NCI-H510A treated with DMSO at 0.1 percent for 48 hours (cell line): ENCODE results near the gene CHST12.
"Not testable (repeated sequence)": the region's sequence is repeated elsewhere in the genome, so short reads cannot be mapped to it uniquely, and the experiment has no call there.

ENCODE experiments used
- DNase-seq: peaks from one replicate; lab custom pipeline; 2025; lab: John Stamatoyannopoulos, UW

Gene CHST12

GRCh38 chr7:2403718-2404648, 572 bp downstream of the CHST12 start:
- DNase-seq = peak; percentile 27

- DNase-seq = no peak
Observed at GRCh38 chr7:2404714-2405119, 1.3 kb downstream of the CHST12 start.

- no peak for DNase-seq
Observed at GRCh38 chr7:2405201-2405600, 1.8 kb downstream of the CHST12 start.

- no peak for DNase-seq
Observed at GRCh38 chr7:2405601-2406345, 2.4 kb downstream of the CHST12 start.

GRCh38 chr7:2409745-2410414, 6.5 kb downstream of the CHST12 start:
- DNase-seq = no peak

GRCh38 chr7:2411049-2411448, 7.6 kb downstream of the CHST12 start:
- no peak for DNase-seq

GRCh38 chr7:2411815-2412586, 8.6 kb downstream of the CHST12 start:
- no peak for DNase-seq

GRCh38 chr7:2412587-2413201, 9.3 kb downstream of the CHST12 start:
- DNase-seq = no peak

- DNase-seq = no peak
Observed at GRCh38 chr7:2416063-2416462, 12.7 kb downstream of the CHST12 start.

- DNase-seq = no peak
Observed at GRCh38 chr7:2416650-2417049, 13.2 kb downstream of the CHST12 start.

- DNase-seq = not testable (repeated sequence)
Observed at GRCh38 chr7:2417178-2417577, 13.8 kb downstream of the CHST12 start.

- no peak for DNase-seq
Observed at GRCh38 chr7:2417981-2418481, 14.6 kb downstream of the CHST12 start.

- DNase-seq = no peak
Observed at GRCh38 chr7:2420216-2420933, 17.0 kb downstream of the CHST12 start.

GRCh38 chr7:2421943-2422310, 18.5 kb downstream of the CHST12 start:
- DNase-seq = no peak

- DNase-seq = no peak
Observed at GRCh38 chr7:2425749-2426148, 22.3 kb downstream of the CHST12 start.

GRCh38 chr7:2431260-2431867, 28.0 kb downstream of the CHST12 start:
- no peak for DNase-seq

- no peak for DNase-seq
Observed at GRCh38 chr7:2432910-2433712, 29.7 kb downstream of the CHST12 start.

- peak; percentile 96 for DNase-seq
Observed at GRCh38 chr7:2433713-2434550, 30.5 kb downstream of the CHST12 start.
